Smooth muscle cell (in vitro differentiated cells): ENCODE data around the gene SLC19A1. TPM values are rescaled to one million over a fixed set of nuclear protein-coding genes. Genes with fewer than 3 reads are reported as not detected.

Experiments
- DNase-seq: peaks from one replicate; lab custom pipeline; 2025; ENCODE audit not compliant: unreplicated experiment; lab: John Stamatoyannopoulos, UW
- H2AFZ ChIP-seq: fragments of 200-600 bp; sonication (generic); 2 replicates; pipeline ENCODE4 v1.6.0; 2016; ENCODE audit warnings: antibody characterized with exemption, low read depth, mild to moderate bottlenecking
- H3F3A ChIP-seq: fragments of 200-600 bp; sonication (generic); 2 replicates; pipeline ENCODE4 v1.6.0; 2017; ENCODE audit warnings: antibody characterized with exemption, low read depth
- H3K27ac ChIP-seq: fragments of 200-600 bp; sonication (generic); 2 replicates; pipeline ENCODE4 v1.5.1; 2016; ENCODE audit warnings: low read depth, mild to moderate bottlenecking
- H3K27me3 ChIP-seq: fragments of 200-600 bp; sonication (generic); 2 replicates; pipeline ENCODE4 v1.6.1; 2016; ENCODE audit warnings: low read depth, mild to moderate bottlenecking
- H3K36me3 ChIP-seq: fragments of 200-600 bp; sonication (generic); 2 replicates; pipeline ENCODE4 v1.5.1; 2016; ENCODE audit warnings: low read depth
- H3K4me1 ChIP-seq: fragments of 200-600 bp; sonication (generic); 2 replicates; pipeline ENCODE4 v1.5.1; 2016; ENCODE audit warnings: low read depth
- H3K4me2 ChIP-seq: fragments of 200-600 bp; sonication (generic); 2 replicates; pipeline ENCODE4 v1.6.0; 2016; ENCODE audit warnings: mild to moderate bottlenecking
- H3K4me3 ChIP-seq: fragments of 200-600 bp; sonication (generic); 2 replicates; pipeline ENCODE4 v1.5.1; 2016; ENCODE audit warnings: mild to moderate bottlenecking
- H3K79me2 ChIP-seq: fragments of 200-600 bp; sonication (generic); 2 replicates; pipeline ENCODE4 v1.6.0; 2016; ENCODE audit warnings: low read depth, mild to moderate bottlenecking
- H3K9ac ChIP-seq: fragments of 200-600 bp; sonication (generic); 2 replicates; pipeline ENCODE4 v1.6.0; 2016; ENCODE audit warnings: low read depth
- H3K9me3 ChIP-seq: fragments of 200-600 bp; sonication (generic); replicated peaks from 2 replicates; pipeline ENCODE4 v1.5.1; 2016; ENCODE audit warnings: low read depth
- H4K20me1 ChIP-seq: fragments of 200-600 bp; sonication (generic); 2 replicates; pipeline ENCODE4 v1.6.0; 2016; ENCODE audit warnings: low read depth
- CTCF ChIP-seq: fragments of 200-600 bp; sonication (generic); IDR thresholded peaks from 2 replicates; pipeline ENCODE4 v1.5.1; 2017; ENCODE audit warnings: borderline replicate concordance, mild to moderate bottlenecking, antibody characterized with exemption; ENCODE audit not compliant: insufficient read depth, poor library complexity, severe bottlenecking
- WGBS: methylation state at CpG from one replicate; pipeline ENCODE4 v1.1.7; 2016; ENCODE audit warnings: low lambda C conversion rate; 5-methylcytosine and 5-hydroxymethylcytosine counted together
- polyA plus RNA-seq: library from polyadenylated mRNA; unstranded; fragments of >200 nt; fragmentation: Nextera tagmentation; extraction: Ambion mirVana; gene quantifications from 2 replicates; pipeline ENCODE4 v1.2.1, GENCODE V29; 2016
- total RNA-seq: library from RNA; depleted of rRNA; stranded (reverse); fragments of >200 nt; gene quantifications from 2 replicates; pipeline ENCODE4 v1.2.3, GENCODE V29; 2014

Gene SLC19A1
- total and polyA plus RNA-seq, 2 experiments from 2014 or later = 2.3 to 33.2 TPM

GRCh38 chr21:45580181-45580575, 37.9 kb upstream of the SLC19A1 start:
- DNase-seq = no peak
- H3K27me3 ChIP-seq = no peaks in the 10 kb centered on the region
- 93% methylated on average over 8 of the region's 8 CpGs for WGBS

GRCh38 chr21:45579383-45580180, 37.3 kb upstream of the SLC19A1 start:
- no peak overlapping the region for H2AFZ ChIP-seq
- H3K9me3 ChIP-seq = no peaks in the 10 kb centered on the region
- no peaks in the 10 kb centered on the region for H4K20me1 ChIP-seq
- no peak for TF ChIP-seq CTCF
- H3K9ac ChIP-seq = no peak overlapping the region
- H3K4me2 ChIP-seq = no peak overlapping the region
- H3K36me3 ChIP-seq = no peaks in the 10 kb centered on the region
- H3K27me3 ChIP-seq = no peaks in the 10 kb centered on the region
- no peak overlapping the region for H3K27ac ChIP-seq
- no peaks in the 10 kb centered on the region for H3K4me1 ChIP-seq
- DNase-seq = no peak
- H3K79me2 ChIP-seq = no peaks in the 10 kb centered on the region
- H3K4me3 ChIP-seq = no peak overlapping the region
- 94% methylated on average over 27 of the region's 29 CpGs for WGBS
- no peaks in the 10 kb centered on the region for H3F3A ChIP-seq

More at GRCh38 chr21:45580181-45580575, 37.9 kb upstream of the SLC19A1 start:
- TF ChIP-seq CTCF = no peak
- no peaks in the 10 kb centered on the region for H3K9me3 ChIP-seq
- no peaks in the 10 kb centered on the region for H3K36me3 ChIP-seq
- H2AFZ ChIP-seq = no peak overlapping the region
- no peaks in the 10 kb centered on the region for H3K79me2 ChIP-seq
- H3K27ac ChIP-seq = no peak overlapping the region
- H3K4me3 ChIP-seq = no peak overlapping the region
- H3K4me2 ChIP-seq = no peak overlapping the region
- H3F3A ChIP-seq = no peaks in the 10 kb centered on the region
- H3K9ac ChIP-seq = no peak overlapping the region
- no peaks in the 10 kb centered on the region for H4K20me1 ChIP-seq
- no peaks in the 10 kb centered on the region for H3K4me1 ChIP-seq

GRCh38 chr21:45578811-45579381, 36.7 kb upstream of the SLC19A1 start:
- no peak for DNase-seq
- Histone ChIP-seq H3K79me2 (no peaks in the 10 kb centered on the region), H3K9me3 (no peaks in the 10 kb centered on the region), H3K4me1 (no peaks in the 10 kb centered on the region), H3K4me3 (no peak overlapping the region), H3F3A (no peaks in the 10 kb centered on the region), H3K36me3 (no peaks in the 10 kb centered on the region), H4K20me1 (no peaks in the 10 kb centered on the region), H3K27ac (no peak overlapping the region), H2AFZ (no peak overlapping the region), H3K27me3 (no peaks in the 10 kb centered on the region), H3K4me2 (no peak overlapping the region), H3K9ac (no peak overlapping the region)
- TF ChIP-seq CTCF = no peak
- WGBS = 94% methylated on average over 16 of the region's 21 CpGs
